Measurements from ENCODE around the gene CCDC63. TPM values are rescaled to one million over a fixed set of nuclear protein-coding genes. Genes with fewer than 3 reads are reported as not detected.

CCDC63 gene
- total and polyA plus RNA-seq, 2 of the 13 experiments (the other 11 are each of a cell fraction or from before 2014, with no cell fraction given), result not detected

- peak; percentile 67; the same call in 1 of the 2 replicates for TF ChIP-seq FOXO1 (CRISPR knock-in tag; IDR thresholded peaks at IDR 0.05)
- TF ChIP-seq ZNF790 (CRISPR knock-in tag; IDR thresholded peaks at IDR 0.05; ENCODE audit: borderline replicate concordance), result no peak
- 0 out of 2 replicates have a peak, but pooled peaks have one; percentile 53 for TF ChIP-seq HDAC2 (CRISPR knock-in tag; IDR thresholded peaks at IDR 0.05)
- TF ChIP-seq ZFY (CRISPR knock-in tag; IDR thresholded peaks at IDR 0.05), result no peak
- TF ChIP-seq PLRG1 (conservative IDR thresholded peaks at IDR 0.05), result no peak
- TF ChIP-seq PRPF4 (IDR thresholded peaks at IDR 0.05; ENCODE audit: low read depth, low read length, poor library complexity, severe bottlenecking), result no peak
- peak; percentile 33; the same call in 1 of the 2 replicates for TF ChIP-seq TSC22D2 (CRISPR knock-in tag; IDR thresholded peaks at IDR 0.05; ENCODE audit: borderline replicate concordance)
- TF ChIP-seq XBP1 (CRISPR knock-in tag; IDR thresholded peaks at IDR 0.05), result no peak
- TF ChIP-seq SATB2 (CRISPR knock-in tag; IDR thresholded peaks at IDR 0.05), result no peak
- TF ChIP-seq ZKSCAN1 (IDR thresholded peaks at IDR 0.05; ENCODE audit: low read length), result no peak
- TF ChIP-seq PAWR (CRISPR knock-in tag; IDR thresholded peaks at IDR 0.05; ENCODE audit: borderline replicate concordance), result no peak
- 0 out of 2 replicates have a peak, but pooled peaks have one; percentile 53 for TF ChIP-seq FOXC1 (CRISPR knock-in tag; IDR thresholded peaks at IDR 0.05; ENCODE audit: borderline replicate concordance)
- TF ChIP-seq PBX3 (CRISPR knock-in tag; IDR thresholded peaks at IDR 0.05; ENCODE audit: borderline replicate concordance), result no peak
- TF ChIP-seq HMG20B (CRISPR knock-in tag; conservative IDR thresholded peaks at IDR 0.05), result peak; percentile 53; the same call in 1 of the 2 replicates
- TF ChIP-seq HMGXB3 (CRISPR knock-in tag; IDR thresholded peaks at IDR 0.05; ENCODE audit: borderline replicate concordance), result 0 out of 2 replicates have a peak, but pooled peaks have one; percentile 43
- TF ChIP-seq ZNF800 (CRISPR knock-in tag; IDR thresholded peaks at IDR 0.05), result no peak
- no peak for TF ChIP-seq POLR2AphosphoS5 (IDR thresholded peaks at IDR 0.05; ENCODE audit: low read depth, low read length)
- no peak for TF ChIP-seq HNRNPK (IDR thresholded peaks at IDR 0.05; ENCODE audit: low read depth, low read length, poor library complexity, severe bottlenecking)
- TF ChIP-seq KLF9 (CRISPR knock-in tag; IDR thresholded peaks at IDR 0.05; ENCODE audit: low read depth), result no peak
- no peak for TF ChIP-seq GABPA (IDR thresholded peaks at IDR 0.05; ENCODE audit: low read depth, low read length)
- TF ChIP-seq GABPA (CRISPR knock-in tag; IDR thresholded peaks at IDR 0.05; ENCODE audit: low read depth), result peak; percentile 32; the same call in 1 of the 2 replicates
- TF ChIP-seq HNF1B (CRISPR knock-in tag; IDR thresholded peaks at IDR 0.05), result peak; percentile 61; the same call in 1 of the 2 replicates
Observed at GRCh38 chr12:110826592-110827200, 20.1 kb upstream of the CCDC63 start (continued).

All from HepG2 (cell line).